Glutamatergic neuron (in vitro differentiated cells): ENCODE measurements around the gene MTARC1. TPM values are rescaled to one million over a fixed set of nuclear protein-coding genes. Genes with fewer than 3 reads are reported as not detected.

Source experiments
- DNase-seq: peaks from one replicate; pipeline ENCODE4 v3.0.0; 2022
- H3K27ac Mint-ChIP-seq: one replicate; pipeline ENCODE4 v1.8.0; 2020; ENCODE audit warnings: mild to moderate bottlenecking, mixed read lengths, inconsistent platforms; ENCODE audit not compliant: unreplicated experiment
- H3K27me3 Mint-ChIP-seq: one replicate; pipeline ENCODE4 v1.8.0; 2020; ENCODE audit warnings: mild to moderate bottlenecking, moderate library complexity, mixed read lengths, inconsistent platforms; ENCODE audit not compliant: unreplicated experiment
- H3K36me3 Mint-ChIP-seq: one replicate; pipeline ENCODE4 v1.8.0; 2020; ENCODE audit warnings: mild to moderate bottlenecking, mixed read lengths, inconsistent platforms; ENCODE audit not compliant: unreplicated experiment
- H3K4me1 Mint-ChIP-seq: one replicate; pipeline ENCODE4 v1.8.0; 2020; ENCODE audit warnings: mild to moderate bottlenecking, low read depth, mixed read lengths, inconsistent platforms; ENCODE audit not compliant: unreplicated experiment
- H3K4me3 Mint-ChIP-seq: one replicate; pipeline ENCODE4 v1.8.0; 2020; ENCODE audit warnings: mild to moderate bottlenecking, mixed read lengths, inconsistent platforms; ENCODE audit not compliant: unreplicated experiment
- H3K9me3 Mint-ChIP-seq: one replicate; pipeline ENCODE4 v1.8.0; 2020; ENCODE audit warnings: mild to moderate bottlenecking, moderate library complexity, mixed read lengths, inconsistent platforms; ENCODE audit not compliant: unreplicated experiment
- CTCF ChIP-seq: fragments of 200-600 bp; sonication (generic); IDR thresholded peaks from one replicate; pipeline ENCODE4 v1.5.0; 2021; ENCODE audit not compliant: partially characterized antibody, unreplicated experiment
- total RNA-seq: library from RNA; stranded (reverse); fragmentation: NEBNext Ultra II Directional; extraction: Animal tissue kit (Norgen Biotek cat#: 25700); gene quantifications from one replicate; pipeline ENCODE4 v1.2.1, GENCODE V29; 2021; ENCODE audit not compliant: unreplicated experiment

MTARC1 gene
- total RNA-seq, 1 donor from 2014 or later = 22.0 TPM

GRCh38 chr1:220818421-220819173 is 31.9 kb downstream of the MTARC1 start:
- TF ChIP-seq CTCF = no peak
- Mint-ChIP-seq H3K4me3 (no peak overlapping the region), H3K27ac (no peak overlapping the region), H3K4me1 (no peaks in the 10 kb centered on the region), H3K27me3 (peaks cover 2% of the 10 kb centered on the region), H3K9me3 (no peaks in the 10 kb centered on the region), H3K36me3 (no peaks in the 10 kb centered on the region)
- DNase-seq = no peak

GRCh38 chr1:220819467-220820026 is 32.8 kb downstream of the MTARC1 start:
- H3K4me3 Mint-ChIP-seq = no peak overlapping the region
- H3K4me1 Mint-ChIP-seq = no peaks in the 10 kb centered on the region
- no peak for TF ChIP-seq CTCF
- H3K36me3 Mint-ChIP-seq = no peaks in the 10 kb centered on the region
- no peak for DNase-seq
- H3K27me3 Mint-ChIP-seq = peaks cover 2% of the 10 kb centered on the region
- H3K27ac Mint-ChIP-seq = no peak overlapping the region
- H3K9me3 Mint-ChIP-seq = no peaks in the 10 kb centered on the region

GRCh38 chr1:220824031-220824989 is 37.6 kb downstream of the MTARC1 start:
- Mint-ChIP-seq H3K4me1 (no peaks in the 10 kb centered on the region), H3K4me3 (no peak overlapping the region), H3K27ac (no peak overlapping the region), H3K36me3 (no peaks in the 10 kb centered on the region), H3K27me3 (peaks cover 2% of the 10 kb centered on the region), H3K9me3 (no peaks in the 10 kb centered on the region)
- no peak for DNase-seq
- no peak for TF ChIP-seq CTCF

- Mint-ChIP-seq H3K36me3 (no peaks in the 10 kb centered on the region), H3K9me3 (no peaks in the 10 kb centered on the region), H3K4me3 (no peak overlapping the region), H3K27ac (no peak overlapping the region), H3K27me3 (peaks cover 2% of the 10 kb centered on the region), H3K4me1 (no peaks in the 10 kb centered on the region)
- no peak for TF ChIP-seq CTCF
- no peak for DNase-seq
Measured at GRCh38 chr1:220825819-220826551, 39.3 kb downstream of the MTARC1 start.
